Measurements from ENCODE around the gene GPR146. TPM values are rescaled to one million over a fixed set of nuclear protein-coding genes. Genes with fewer than 3 reads are reported as not detected.

The GPR146 gene
- total RNA-seq, 1 experiment from 2014 or later: 0.92 TPM

- CTCF ChIA-PET: interaction anchor here (1.1 kb wide), 1 partner anchor 15 kb away, joined by 8 read pairs; no protein-coding TSS in a partner anchor
- Mint-ChIP-seq H3K4me3 (no peak overlapping the region), H3K27me3 (ENCODE audit: low read depth) (no peaks in the 10 kb centered on the region), H3K9me3 (no peaks in the 10 kb centered on the region), H3K27ac (no peak overlapping the region), H3K36me3 (peaks cover 11% of the 10 kb centered on the region; the same call in 1 of the 2 replicates), H3K4me1 (no peaks in the 10 kb centered on the region)
- no peak for DNase-seq (ENCODE audit: low spot score)
- POLR2A ChIA-PET: no interaction called here
- no peak for TF ChIP-seq NFATC4 (CRISPR knock-in tag; IDR thresholded peaks at IDR 0.05)
- TF ChIP-seq ETV6 (CRISPR knock-in tag; IDR thresholded peaks at IDR 0.05): no peak
- TF ChIP-seq CDX4 (CRISPR knock-in tag; IDR thresholded peaks at IDR 0.05; ENCODE audit: borderline replicate concordance): no peak
- TF ChIP-seq SOX15 (CRISPR knock-in tag; IDR thresholded peaks at IDR 0.05): no peak
- ATAC-seq: no peak
Measured at GRCh38 chr7:1007901-1008300, 36.4 kb upstream of the GPR146 start.

- CTCF ChIA-PET: interaction anchor here (1.1 kb wide), 1 partner anchor 15 kb away, joined by 8 read pairs; no protein-coding TSS in a partner anchor
- no peak for ATAC-seq
- peak overlapping the region; percentile 36; the same call in 1 of the 2 replicates for H3K27ac Mint-ChIP-seq
Measured at GRCh38 chr7:1008733-1009363, 35.5 kb upstream of the GPR146 start.

More at GRCh38 chr7:1008733-1009363, 35.5 kb upstream of the GPR146 start:
- Mint-ChIP-seq H3K4me3 (no peak overlapping the region), H3K36me3 (peaks cover 11% of the 10 kb centered on the region; the same call in 1 of the 2 replicates), H3K9me3 (no peaks in the 10 kb centered on the region), H3K27me3 (ENCODE audit: low read depth) (no peaks in the 10 kb centered on the region), H3K4me1 (no peaks in the 10 kb centered on the region)
- no peak for DNase-seq (ENCODE audit: low spot score)
- TF ChIP-seq ZNF512 (CRISPR knock-in tag; IDR thresholded peaks at IDR 0.05; ENCODE audit: borderline replicate concordance) (no peak), NR1H2 (CRISPR knock-in tag; IDR thresholded peaks at IDR 0.05) (no peak), ELF4 (CRISPR knock-in tag; IDR thresholded peaks at IDR 0.05; ENCODE audit: low read depth) (no peak), ATF1 (CRISPR knock-in tag; IDR thresholded peaks at IDR 0.05) (no peak), ZNF281 (CRISPR knock-in tag; IDR thresholded peaks at IDR 0.05) (no peak), CDX4 (CRISPR knock-in tag; IDR thresholded peaks at IDR 0.05; ENCODE audit: borderline replicate concordance) (no peak), CBFB (CRISPR knock-in tag; IDR thresholded peaks at IDR 0.05; ENCODE audit: low read depth) (no peak), ZNF317 (CRISPR knock-in tag; IDR thresholded peaks at IDR 0.05; ENCODE audit: borderline replicate concordance, low read depth) (no peak)
- TF ChIP-seq, protein P1, sequence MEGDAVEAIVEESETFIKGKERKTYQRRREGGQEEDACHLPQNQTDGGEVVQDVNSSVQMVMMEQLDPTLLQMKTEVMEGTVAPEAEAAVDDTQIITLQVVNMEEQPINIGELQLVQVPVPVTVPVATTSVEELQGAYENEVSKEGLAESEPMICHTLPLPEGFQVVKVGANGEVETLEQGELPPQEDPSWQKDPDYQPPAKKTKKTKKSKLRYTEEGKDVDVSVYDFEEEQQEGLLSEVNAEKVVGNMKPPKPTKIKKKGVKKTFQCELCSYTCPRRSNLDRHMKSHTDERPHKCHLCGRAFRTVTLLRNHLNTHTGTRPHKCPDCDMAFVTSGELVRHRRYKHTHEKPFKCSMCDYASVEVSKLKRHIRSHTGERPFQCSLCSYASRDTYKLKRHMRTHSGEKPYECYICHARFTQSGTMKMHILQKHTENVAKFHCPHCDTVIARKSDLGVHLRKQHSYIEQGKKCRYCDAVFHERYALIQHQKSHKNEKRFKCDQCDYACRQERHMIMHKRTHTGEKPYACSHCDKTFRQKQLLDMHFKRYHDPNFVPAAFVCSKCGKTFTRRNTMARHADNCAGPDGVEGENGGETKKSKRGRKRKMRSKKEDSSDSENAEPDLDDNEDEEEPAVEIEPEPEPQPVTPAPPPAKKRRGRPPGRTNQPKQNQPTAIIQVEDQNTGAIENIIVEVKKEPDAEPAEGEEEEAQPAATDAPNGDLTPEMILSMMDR (IDR thresholded peaks at IDR 0.05): no peak
- POLR2A ChIA-PET: no interaction called here
